GM18498 (cell line): ENCODE measurements around the gene CCDC142.
"Not testable (repeated sequence)": the region's sequence is repeated elsewhere in the genome, so short reads cannot be mapped to it uniquely, and the experiment has no call there.

ENCODE experiments used
- ATAC-seq: cut with Tn5 transposase; IDR thresholded peaks from one replicate; pipeline ENCODE4 v1.9.1; 2021; ENCODE audit warnings: mild to moderate bottlenecking, moderate library complexity; ENCODE audit not compliant: unreplicated experiment

Gene CCDC142

DNA sequence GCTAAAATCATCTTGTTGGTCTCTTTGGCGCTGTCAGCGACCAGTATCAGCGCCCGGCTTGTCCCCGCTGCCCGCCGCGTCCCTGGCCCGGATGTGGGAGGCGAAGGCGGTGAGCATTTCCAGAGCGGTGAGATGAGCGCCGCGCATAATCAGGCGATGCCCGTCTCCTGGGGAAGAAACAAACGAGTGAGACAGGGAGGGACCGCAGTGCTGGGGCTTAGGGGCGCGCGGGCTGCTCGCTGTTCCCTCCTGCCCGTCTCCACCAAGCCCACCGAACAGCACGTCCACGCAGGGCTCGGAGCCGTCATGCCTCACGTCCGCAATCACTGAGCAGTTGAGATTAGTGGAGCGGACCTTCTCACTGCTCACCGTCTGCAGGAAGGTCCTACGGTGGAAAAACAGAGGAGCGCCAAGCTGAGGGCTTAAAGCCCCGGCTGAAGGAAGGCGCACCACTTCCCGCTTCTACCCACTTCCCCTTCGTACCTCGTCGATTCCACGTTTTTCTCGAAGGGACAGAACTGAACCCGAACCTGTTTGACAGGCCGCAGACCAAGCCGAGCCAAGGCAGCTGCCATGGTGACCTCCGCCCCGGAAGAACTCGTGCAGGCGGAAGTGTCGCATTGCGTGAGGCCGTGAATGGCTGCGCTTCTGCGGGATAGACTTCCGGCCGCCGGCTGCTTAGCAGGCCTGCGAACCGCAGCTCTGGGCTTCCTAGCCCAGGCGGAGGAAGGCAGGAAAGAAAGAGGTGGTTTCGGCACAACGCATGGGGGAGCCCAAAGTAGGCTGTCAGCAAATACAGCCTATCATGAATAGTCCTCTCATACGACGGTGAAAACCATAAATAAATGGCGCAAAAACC, 10.5 kb downstream of the CCDC142 start, which contains the start of gene MRPL53:
Gene MRPL53 (minus strand): TSS at position 595 of the 859 bp plus-strand sequence. CDS start 20 bp downstream, at position 575.
- peak; percentile 87 for ATAC-seq

DNA sequence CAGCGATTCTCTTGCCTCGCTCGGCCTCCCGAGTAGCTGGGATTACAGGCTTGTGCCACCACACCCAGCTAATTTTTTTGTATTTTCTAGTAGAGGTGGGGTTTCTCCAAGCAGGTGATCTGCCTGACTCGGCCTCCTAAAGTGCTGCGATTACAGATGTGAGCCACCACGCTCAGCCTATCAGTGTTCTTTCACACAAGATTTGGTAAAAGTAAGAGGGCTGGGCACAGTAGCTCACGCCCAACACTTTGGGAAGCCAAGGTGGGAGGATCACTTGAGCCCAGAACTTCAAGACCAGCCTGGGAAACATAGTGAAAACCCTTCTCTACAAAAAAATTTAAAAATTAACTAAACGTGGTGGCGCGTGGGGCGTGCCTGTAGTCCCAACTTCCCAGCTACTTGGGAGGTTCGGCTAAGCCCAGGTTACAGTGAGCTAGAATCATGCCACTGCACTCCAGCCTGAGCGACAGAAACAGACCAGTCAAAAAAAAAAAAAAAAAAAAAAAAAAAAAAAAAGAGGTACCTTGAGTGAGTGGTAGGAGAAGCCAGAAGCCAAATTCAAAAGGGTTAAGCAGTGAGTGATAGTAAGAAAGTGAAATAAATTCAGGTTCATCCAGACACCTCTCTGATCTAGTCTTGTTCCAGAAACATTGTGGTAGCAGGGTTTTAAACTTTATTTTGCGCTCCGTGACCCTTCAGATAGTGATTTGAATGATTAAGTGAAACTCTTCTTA, 11.3 kb downstream of the CCDC142 start:
- no peak for ATAC-seq

DNA sequence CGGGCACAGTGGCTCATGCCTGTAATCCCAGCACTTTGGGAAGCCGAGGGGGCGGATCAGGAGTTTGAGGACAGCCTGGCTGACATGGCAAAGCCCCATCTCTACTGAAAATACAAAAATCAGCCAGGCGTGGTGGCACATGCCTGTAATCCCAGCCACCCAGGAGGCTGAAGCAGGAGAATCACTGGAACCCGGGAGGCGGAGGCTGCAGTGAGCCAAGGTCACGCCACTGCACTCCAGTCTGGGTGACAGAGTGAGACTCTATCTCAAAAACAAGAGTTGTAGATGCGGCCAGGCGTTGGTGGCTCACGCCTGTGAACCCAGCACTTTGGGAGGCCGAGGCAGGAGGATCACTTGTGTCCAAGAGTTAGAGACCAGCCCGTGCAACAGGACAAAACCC, 12.1 kb downstream of the CCDC142 start:
- ATAC-seq = not testable (repeated sequence)

DNA sequence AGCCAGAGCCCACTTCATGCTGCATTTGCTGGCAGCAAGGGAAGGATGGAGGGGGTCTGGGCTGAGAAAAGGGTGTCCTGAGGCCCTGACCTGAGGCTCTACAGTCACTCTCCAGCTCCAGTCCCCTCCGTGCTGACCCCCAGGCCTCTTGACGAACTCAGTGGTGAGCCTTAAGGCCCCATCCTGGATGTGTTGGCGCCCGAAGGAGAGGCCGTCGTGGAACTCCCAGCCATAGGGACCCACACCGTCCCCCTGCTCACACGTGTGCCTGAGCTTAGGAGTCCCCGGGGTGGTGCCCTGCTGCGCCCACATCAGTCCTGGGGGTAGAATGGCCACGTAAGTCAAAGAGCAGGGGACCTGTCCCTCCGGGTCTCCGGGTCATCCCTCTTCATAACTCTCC, 18.4 kb downstream of the CCDC142 start:
- ATAC-seq = no peak

DNA sequence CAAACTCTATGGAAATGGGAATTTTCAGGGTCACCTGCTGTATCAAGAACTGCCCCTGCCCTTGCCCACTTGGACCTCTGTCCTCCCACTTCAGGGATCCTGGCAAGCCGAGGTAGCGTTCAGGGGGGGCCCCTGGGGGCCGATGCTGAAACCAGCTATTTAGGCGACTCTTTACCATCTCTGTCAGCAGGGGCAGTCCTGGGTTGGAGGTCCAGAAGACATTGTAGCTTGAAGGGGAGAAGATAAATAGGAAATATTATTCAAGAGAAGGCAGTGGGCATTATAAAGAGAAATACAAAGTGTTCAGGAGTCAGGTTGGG, 20.1 kb downstream of the CCDC142 start:
- ATAC-seq = no peak

DNA sequence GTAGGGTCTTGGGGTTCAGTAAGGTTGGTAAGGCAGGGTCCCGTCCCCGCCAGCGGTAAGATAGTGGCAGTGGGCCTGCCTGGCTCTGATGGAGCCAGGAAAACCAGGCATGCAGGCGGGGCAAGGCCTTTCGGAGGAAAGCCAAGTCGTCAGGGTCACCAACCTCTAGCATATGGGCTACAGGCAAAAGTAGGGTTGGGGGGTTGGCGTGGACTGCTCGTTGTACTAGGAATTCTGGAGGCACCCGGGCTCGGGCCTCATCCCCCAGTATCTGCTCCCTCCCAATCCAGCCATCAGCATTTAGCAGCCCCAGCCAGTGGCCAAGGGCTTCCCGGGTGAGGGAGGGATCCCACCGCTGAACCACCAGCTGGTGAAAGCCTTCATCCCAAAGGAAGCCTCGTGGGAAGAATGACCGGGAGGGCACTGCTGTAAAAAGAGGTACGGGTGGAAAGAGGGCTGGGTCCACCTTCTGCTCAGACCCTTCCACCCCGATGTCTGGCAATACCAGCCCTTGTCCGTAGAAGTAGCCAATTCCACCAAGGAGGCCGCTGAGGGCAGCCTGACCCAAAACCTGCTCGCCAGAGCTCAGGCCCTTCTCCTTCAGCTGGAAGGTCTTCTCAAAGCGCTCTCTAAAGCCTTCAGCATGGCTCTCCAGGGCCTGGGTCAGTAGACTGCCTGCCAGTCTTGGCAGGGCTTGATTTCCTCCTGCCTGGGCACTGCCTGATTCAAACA, 20.6 kb downstream of the CCDC142 start:
- ATAC-seq = no peak

DNA sequence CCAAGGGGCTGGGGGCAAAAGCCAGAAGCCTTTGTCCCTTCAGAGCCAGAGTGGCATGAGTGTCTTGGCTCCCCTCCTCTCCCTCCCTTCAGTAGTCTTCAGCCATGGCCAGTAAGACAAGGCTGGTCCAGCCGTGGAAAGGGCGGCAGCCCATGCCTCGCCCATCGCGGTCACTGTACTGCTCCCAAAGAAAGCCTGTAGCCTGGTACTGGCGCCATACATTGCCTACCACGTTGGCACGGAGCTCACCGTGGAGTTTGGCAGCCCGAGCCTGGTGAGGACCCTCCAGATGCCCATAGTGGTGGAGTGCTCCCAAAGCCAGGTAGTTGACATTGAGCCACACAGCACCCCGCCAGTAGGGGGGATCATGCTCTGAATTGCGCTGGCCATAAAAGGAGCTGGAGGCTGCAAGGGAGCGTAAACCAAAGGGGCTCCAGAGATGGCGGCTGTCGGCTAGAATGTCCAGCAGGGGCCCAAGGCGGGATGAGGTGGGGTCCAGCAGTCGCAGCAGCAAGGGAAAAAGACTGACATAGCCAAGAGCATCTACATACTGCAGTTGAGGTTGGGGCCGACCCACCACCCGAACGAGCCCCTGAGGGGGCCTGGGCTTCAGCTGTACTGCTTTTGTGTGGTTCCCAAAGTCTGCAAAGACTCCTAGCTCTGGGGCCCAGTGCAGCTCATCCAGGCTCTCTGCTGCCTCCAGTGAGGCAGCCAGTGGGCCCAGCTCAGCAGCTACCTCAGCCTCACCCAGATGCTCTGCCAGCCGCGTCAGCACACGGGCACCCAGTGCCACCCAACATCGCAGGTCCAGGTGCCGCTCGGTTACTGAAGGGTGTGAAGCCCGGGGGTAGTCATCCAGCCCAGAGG, 21.4 kb downstream of the CCDC142 start:
- ATAC-seq = no peak

DNA sequence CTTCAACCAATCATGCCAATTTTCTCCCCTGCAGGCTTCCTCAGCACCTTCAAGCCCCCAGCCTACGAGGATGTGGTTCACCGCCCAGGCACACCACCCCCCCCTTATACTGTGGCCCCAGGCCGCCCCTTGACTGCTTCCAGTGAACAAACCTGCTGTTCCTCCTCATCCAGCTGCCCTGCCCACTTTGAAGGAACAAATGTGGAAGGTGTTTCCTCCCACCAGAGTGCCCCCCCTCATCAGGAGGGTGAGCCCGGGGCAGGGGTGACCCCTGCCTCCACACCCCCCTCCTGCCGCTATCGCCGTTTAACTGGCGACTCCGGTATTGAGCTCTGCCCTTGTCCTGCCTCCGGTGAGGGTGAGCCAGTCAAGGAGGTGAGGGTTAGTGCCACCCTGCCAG, 22.6 kb downstream of the CCDC142 start:
- ATAC-seq = not testable (repeated sequence)

DNA sequence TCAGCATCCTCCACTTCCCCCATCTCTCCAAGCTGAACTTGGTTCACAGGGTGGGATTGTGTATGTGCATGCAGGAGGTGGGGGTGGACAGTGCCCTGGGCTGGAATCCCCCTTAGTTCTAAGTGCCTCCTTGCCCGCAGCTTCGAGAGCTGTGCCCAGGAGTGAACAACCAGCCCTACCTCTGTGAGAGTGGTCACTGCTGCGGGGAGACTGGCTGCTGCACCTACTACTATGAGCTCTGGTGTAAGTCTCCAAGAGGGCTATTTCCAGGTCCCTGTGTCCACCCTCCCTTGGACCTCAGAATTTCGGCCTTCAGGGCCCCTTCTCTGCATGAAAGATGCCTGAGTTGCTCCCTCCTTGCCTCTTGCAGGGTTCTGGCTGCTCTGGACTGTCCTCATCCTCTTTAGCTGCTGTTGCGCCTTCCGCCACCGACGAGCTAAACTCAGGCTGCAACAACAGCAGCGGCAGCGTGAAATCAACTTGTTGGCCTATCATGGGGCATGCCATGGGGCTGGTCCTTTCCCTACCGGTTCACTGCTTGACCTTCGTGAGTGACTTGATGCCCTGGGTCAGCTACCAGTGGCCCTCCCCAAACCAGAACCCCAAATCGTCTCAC, 23.2 kb downstream of the CCDC142 start:
- ATAC-seq = not testable (repeated sequence)

DNA sequence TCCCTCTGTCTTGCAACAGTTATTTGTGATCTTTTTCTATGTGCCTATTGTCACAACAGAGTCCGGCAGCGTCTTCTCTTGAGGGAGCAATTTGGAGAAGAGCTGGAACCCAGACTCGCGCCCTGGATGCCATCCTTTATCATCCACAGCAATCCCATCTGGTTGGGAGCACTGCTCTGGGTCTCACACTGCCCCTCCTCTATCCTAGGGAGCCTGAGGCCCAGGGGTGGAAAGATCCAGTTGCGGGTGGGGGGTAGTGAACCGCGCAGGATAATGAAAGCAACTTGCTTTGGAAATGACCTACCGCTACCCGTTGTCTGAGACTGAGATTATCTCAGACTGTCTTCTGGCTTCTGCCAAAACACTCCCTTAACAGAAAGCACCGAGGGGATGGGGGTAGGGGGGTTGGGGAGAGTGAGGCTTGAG, 23.8 kb downstream of the CCDC142 start:
- ATAC-seq = no peak

DNA sequence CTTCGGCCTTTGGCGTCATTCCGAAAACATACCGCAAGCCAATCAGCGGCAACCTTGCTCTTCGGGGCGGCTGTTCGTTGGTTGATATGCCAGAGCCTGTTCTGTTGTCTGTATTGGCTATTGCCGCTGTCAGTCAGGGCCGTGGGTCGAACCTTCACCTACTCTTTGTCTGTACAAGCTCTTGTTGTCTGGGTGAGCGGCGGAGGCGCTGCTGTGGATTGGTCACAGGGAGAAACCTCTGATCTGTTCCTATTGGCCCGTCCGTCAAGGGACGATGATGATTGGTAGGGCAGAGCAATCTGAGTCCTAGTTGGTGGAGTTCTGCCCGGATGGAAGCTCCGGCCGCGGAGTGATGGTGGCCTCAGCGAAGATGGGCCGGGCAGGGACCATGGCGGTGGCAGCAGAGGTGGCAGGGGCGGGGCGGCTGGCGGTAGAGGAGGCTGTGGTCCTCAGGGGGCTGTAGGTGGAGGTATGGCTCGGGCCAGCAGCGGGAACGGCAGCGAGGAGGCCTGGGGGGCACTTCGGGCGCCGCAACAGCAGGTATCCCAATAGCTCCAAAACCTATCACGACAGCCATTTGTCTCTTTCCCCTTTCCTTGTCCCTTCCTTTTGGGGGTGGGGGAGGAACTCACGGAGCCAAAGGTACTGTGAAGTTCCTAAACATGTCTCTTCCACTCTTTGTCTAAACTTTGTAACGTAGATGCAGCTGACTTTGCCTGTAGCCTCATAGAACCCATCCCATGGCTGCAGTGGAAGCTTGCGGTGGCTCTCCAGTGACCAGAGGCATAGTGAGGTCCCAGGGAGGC, 24.5 kb downstream of the CCDC142 start, which contains the start of gene WBP1:
Gene WBP1 (plus strand): TSS at position 307 of the 806 bp plus-strand sequence. CDS start 165 bp downstream, at position 472.
- peak; percentile 82 for ATAC-seq

DNA sequence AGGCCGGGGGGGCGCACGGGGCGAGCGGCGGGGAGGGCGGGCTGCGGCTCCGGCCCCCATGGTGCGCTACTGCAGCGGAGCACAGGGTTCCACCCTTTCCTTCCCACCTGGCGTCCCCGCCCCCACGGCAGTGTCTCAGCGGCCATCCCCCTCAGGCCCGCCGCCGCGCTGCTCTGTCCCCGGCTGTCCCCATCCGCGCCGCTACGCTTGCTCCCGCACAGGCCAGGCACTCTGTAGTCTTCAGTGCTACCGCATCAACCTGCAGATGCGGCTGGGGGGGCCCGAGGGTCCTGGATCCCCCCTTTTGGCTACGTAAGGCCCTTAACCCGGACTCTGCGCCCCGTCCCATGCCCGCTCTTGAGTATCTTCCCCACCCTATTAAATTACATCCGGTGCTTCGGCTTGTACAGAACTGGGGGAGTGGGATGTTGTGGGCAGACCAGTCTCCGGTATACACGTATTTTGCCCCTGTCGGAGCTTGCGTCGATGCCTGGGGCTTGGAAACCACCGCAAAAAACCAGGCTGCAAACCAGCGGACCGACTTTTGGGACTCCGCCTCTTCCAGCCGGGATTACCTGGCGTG, 25.2 kb downstream of the CCDC142 start:
- ATAC-seq = peak; percentile 40

DNA sequence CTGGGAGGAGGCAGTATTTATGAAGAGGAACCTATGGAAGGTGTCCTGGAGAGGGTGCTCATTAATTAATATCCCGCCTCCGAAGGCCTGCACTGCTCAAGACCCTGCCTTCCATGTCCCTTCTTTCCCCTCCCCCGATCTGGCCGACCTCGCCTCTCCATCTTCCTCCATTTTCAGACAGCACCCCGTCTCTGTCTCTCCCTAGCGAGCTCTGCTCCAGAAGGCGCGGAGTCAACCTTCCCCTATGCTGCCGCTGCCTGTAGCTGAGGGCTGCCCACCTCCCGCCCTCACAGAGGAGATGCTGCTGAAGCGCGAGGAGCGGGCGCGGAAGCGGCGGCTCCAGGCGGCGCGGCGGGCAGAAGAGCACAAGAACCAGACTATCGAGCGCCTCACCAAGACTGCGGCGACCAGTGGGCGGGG, 25.7 kb downstream of the CCDC142 start:
- no peak for ATAC-seq

DNA sequence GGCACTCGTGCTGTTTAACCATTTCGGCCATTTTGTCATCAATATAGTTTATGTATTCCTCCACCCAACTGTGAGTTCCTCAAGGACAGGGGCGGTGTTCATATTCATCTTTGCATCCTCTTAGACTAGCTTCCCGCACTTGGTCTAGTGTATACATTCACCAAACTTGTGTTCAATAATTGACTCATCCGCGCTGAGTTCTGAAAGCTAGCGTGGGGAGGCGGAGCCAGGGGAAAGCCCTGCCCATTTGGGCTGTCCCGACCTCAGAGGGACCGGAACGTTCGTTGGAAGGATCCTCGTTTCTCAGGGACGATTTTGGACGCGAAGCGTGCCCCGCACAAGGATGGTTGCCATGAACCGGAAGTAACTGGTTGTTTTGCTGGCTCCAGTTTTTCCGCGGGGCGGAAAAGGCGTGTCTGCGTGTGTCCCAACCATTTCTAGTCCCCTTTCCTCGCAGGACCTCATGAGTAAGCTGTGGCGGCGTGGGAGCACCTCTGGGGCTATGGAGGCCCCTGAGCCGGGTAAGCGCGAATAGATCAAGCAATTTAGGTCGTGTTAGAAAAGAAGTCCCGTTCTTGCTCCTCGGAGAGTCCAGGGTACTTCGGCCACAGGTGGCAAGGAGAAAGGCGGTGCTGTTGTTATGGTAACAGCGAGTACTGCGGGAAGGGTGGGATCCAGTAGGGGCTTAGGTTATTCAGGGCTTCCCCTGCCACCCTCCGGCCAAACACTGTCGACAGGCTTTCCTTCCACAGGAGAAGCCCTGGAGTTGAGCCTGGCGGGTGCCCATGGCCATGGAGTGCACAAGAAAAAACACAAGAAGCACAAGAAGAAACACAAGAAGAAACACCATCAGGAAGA, 27.9 kb downstream of the CCDC142 start, which contains the start of gene INO80B:
Gene INO80B (plus strand): TSS at position 434 of the 858 bp plus-strand sequence. CDS start 30 bp downstream, at position 464.
- ATAC-seq = peak; percentile 43

DNA sequence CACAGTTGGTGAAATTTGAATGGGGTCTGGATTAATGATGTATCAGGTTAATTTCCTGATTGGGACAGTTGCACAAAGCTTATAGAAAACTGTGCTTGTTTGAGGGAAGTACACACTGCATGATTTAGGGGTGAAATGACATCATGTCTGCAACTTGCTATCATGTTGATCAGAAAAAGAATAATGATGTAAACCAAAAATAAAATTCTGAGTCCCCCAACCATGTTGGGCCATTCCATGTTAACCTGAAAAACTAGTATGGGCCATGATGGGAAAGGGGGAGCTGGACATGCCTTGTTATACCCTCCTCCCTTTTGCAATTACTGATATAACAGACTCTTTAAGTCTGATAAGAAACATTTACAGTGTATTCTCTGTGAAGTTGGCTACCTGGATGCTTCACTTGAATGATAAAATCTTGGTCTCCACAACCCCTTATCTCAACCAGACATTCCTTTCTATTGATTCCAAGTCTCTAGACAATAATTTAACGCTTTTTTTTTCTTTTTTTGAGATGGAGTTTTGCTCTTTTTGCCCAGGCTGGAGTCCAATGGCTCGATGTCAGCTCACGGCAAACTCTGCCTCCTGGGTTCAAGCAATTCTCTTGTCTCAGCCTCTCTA, 32.1 kb downstream of the CCDC142 start:
- ATAC-seq = no peak

DNA sequence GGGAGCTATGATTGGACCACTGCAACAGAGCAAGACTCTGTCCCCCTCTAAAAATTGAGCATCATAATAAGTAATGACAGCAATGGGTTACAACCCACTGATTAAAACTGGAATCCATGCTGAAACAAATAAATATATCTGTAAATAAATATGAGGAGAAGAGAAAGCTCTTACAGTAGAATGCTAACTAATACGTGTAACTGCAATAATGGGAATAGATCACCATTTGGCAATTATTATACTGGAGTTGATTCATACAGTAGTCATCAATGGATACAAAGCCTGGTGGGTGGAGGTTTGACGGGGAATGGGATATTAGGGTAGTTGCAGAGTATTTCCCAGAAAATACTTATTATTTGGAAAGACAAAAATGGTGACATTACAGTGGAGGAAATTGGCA, 34.0 kb downstream of the CCDC142 start:
- ATAC-seq = no peak
